Liver (tissue), 9 donors: ENCODE results near the gene LAT. TPM values are rescaled to one million over a fixed set of nuclear protein-coding genes. Genes with fewer than 3 reads are reported as not detected.

ENCODE experiments used
- DNase-seq: peaks from one replicate; pipeline ENCODE4 v3.0.0-alpha.2; 2017; ENCODE audit warnings: low spot score
- H3K27ac ChIP-seq, 2 donors: one replicate each; pipeline ENCODE4 v1.7.0; 2013; ENCODE audit warnings: inconsistent platforms in 2 of 2, low read length in 2 of 2, control low read depth in 1 of 2, low read depth in 1 of 2, mild to moderate bottlenecking in 1 of 2
- H3K27me3 ChIP-seq, 4 donors: one replicate each; pipeline versions ENCODE4 v1.6.1 to v1.7.0; 2013; ENCODE audit warnings: low read length in 3 of 4, inconsistent platforms in 1 of 4, mild to moderate bottlenecking in 1 of 4, moderate library complexity in 1 of 4; ENCODE audit not compliant: control insufficient read depth in 4 of 4, insufficient read depth in 4 of 4
- H3K36me3 ChIP-seq, 4 donors: one replicate each; pipeline versions ENCODE4 v1.6.1 to v1.7.0; 2013; ENCODE audit warnings: low read length in 3 of 4, mild to moderate bottlenecking in 3 of 4, low read depth in 1 of 4, moderate library complexity in 1 of 4; ENCODE audit not compliant: control insufficient read depth in 4 of 4, insufficient read depth in 3 of 4
- H3K4me1 ChIP-seq, 4 donors: one replicate each; pipeline versions ENCODE4 v1.6.1 to v1.7.0; 2013; ENCODE audit warnings: low read length in 3 of 4, mild to moderate bottlenecking in 3 of 4, moderate library complexity in 1 of 4; ENCODE audit not compliant: control insufficient read depth in 4 of 4, insufficient read depth in 4 of 4
- H3K4me3 ChIP-seq, 3 donors: one replicate each; pipeline versions ENCODE4 v1.6.1 to v1.7.0; 2013; ENCODE audit warnings: low read length in 3 of 3, control low read depth in 1 of 3, low read depth in 1 of 3, mild to moderate bottlenecking in 1 of 3
- H3K9ac ChIP-seq, 2 donors: one replicate each; pipeline ENCODE4 v1.7.0; 2013; ENCODE audit warnings: low read length in 2 of 2, mild to moderate bottlenecking in 2 of 2, moderate library complexity in 2 of 2, control low read depth in 1 of 2, low read depth in 1 of 2
- H3K9me3 ChIP-seq, 4 donors: one replicate each; pipeline versions ENCODE4 v1.6.1 to v1.7.0; 2013; ENCODE audit warnings: low read length in 3 of 4; ENCODE audit not compliant: control insufficient read depth in 4 of 4
- EGR1 ChIP-seq, 2 donors: IDR thresholded peaks; 2 replicates each; pipeline ENCODE4 v1.6.1; 2016 to 2018; ENCODE audit warnings: antibody characterized with exemption in 2 of 2, low read depth in 2 of 2
- FOXA1 ChIP-seq: IDR thresholded peaks from 2 replicates; pipeline ENCODE4 v1.6.1; 2016; ENCODE audit warnings: antibody characterized with exemption
- FOXA2 ChIP-seq: IDR thresholded peaks from 2 replicates; pipeline ENCODE4 v1.6.1; 2016; ENCODE audit warnings: antibody characterized with exemption
- GABPA ChIP-seq, 2 donors: IDR thresholded peaks in 1 of 2; conservative IDR thresholded peaks in 1 of 2; 2 replicates each; pipeline ENCODE4 v1.6.1; 2016; ENCODE audit warnings: antibody characterized with exemption in 2 of 2, mild to moderate bottlenecking in 1 of 2, moderate library complexity in 1 of 2
- HNF4A ChIP-seq, 2 donors: conservative IDR thresholded peaks; 2 replicates each; pipeline ENCODE4 v1.6.1; 2016; ENCODE audit warnings: antibody characterized with exemption in 2 of 2, mild to moderate bottlenecking in 2 of 2
- HNF4G ChIP-seq: IDR thresholded peaks from 2 replicates; pipeline ENCODE4 v1.6.1; 2016; ENCODE audit warnings: antibody characterized with exemption
- JUND ChIP-seq, 2 donors: IDR thresholded peaks; 2 replicates each; pipeline ENCODE4 v1.6.1; 2016; ENCODE audit warnings: antibody characterized with exemption in 2 of 2
- NR2F2 ChIP-seq: IDR thresholded peaks from 2 replicates; pipeline ENCODE4 v1.6.1; 2016; ENCODE audit warnings: antibody characterized with exemption
- RAD21 ChIP-seq, 2 donors: IDR thresholded peaks; 2 replicates each; pipeline ENCODE4 v1.6.1; 2016; ENCODE audit warnings: antibody characterized with exemption in 2 of 2, mild to moderate bottlenecking in 2 of 2
- RXRA ChIP-seq, 2 donors: IDR thresholded peaks; 2 replicates each; pipeline ENCODE4 v1.6.1; 2017 to 2018; ENCODE audit warnings: antibody characterized with exemption in 2 of 2, mild to moderate bottlenecking in 1 of 2
- SP1 ChIP-seq: IDR thresholded peaks from 2 replicates; pipeline ENCODE4 v1.6.1; 2018; ENCODE audit warnings: antibody characterized with exemption, mild to moderate bottlenecking
- TAF1 ChIP-seq: conservative IDR thresholded peaks from 2 replicates; pipeline ENCODE4 v1.6.1; 2016; ENCODE audit warnings: antibody characterized with exemption, mild to moderate bottlenecking
- YY1 ChIP-seq: IDR thresholded peaks from 2 replicates; pipeline ENCODE4 v1.6.1; 2016; ENCODE audit warnings: antibody characterized with exemption, mild to moderate bottlenecking
- WGBS: extraction: QIAGEN DNeasy Blood & Tissue Kit; methylation state at CpG from one replicate; pipeline ENCODE4 v1.1.7; 2013; 5-methylcytosine and 5-hydroxymethylcytosine counted together
- polyA plus RNA-seq, 2 donors: library from polyadenylated mRNA; stranded (reverse) in 1 of 2; unstranded in 1 of 2; fragments of 200-250 nt in 1 of 2; fragments of >200 nt in 1 of 2; fragmentation: Nextera tagmentation in 1 of 2; extraction: Ambion mirVana in 1 of 2; gene quantifications; one replicate each; pipeline versions ENCODE4 v1.2.1 to v1.2.3, GENCODE V29; 2013 to 2015
- total RNA-seq, 2 donors: library from RNA; depleted of rRNA; stranded (reverse); fragments of >200 nt; gene quantifications; one replicate each; pipeline ENCODE4 v1.2.3, GENCODE V29; 2014
- TF ChIP-seq, protein P1 (sequence below): fragments of 150-350 bp; IDR thresholded peaks from 2 replicates; pipeline ENCODE4 v1.5.1; 2017; ENCODE audit warnings: improper control_type of control experiment, low read depth, low read length; ENCODE audit not compliant: missing input control
- TF ChIP-seq, protein P2 (sequence below): IDR thresholded peaks from 2 replicates; pipeline ENCODE4 v1.6.1; 2016; ENCODE audit warnings: antibody characterized with exemption
- TF ChIP-seq, protein P3 (sequence below): IDR thresholded peaks from 2 replicates; pipeline ENCODE4 v1.6.1; 2016; ENCODE audit warnings: antibody characterized with exemption
- TF ChIP-seq, protein P4 (sequence below): IDR thresholded peaks from 2 replicates; pipeline ENCODE4 v1.6.1; 2016; ENCODE audit warnings: antibody characterized with exemption
- TF ChIP-seq, protein P5 (sequence below): IDR thresholded peaks from 2 replicates; pipeline ENCODE4 v1.6.1; 2016; ENCODE audit warnings: antibody characterized with exemption, mild to moderate bottlenecking
- donor health status: healthy.
- donor health status: healthy.
- donor health status: healthy.
- donor health status: healthy.
- donor health status: healthy.

The LAT gene
- total and polyA plus RNA-seq, 4 donors: 1.3 to 2.3 (median 1.6) TPM

DNA sequence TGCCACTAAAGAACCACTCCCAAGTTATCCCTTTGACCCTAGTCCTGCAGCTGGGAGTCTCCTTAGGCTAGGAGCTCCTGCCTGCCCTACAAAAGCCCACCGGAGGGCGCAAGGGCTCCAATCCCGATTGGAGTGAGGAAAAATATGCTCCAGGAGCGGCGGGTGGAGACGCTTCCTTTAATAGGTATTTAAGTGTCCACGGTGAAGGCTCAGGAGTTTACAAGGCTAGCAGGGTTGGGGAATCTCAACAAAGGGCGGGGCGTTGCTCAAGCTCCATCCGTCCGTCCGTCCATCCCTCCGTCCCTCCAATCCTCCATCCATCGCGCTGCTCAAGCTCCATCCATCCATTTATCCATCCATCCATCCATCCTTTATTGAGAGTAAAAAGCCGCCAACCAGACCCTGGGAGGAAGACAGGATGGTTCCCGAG is 10.8 kb upstream of the LAT start:
- H3K4me1 ChIP-seq: peaks cover 0 to 27% (median 18%) of the 10 kb centered on the region in 4 donors
- H3K9ac ChIP-seq: peak overlapping the region in 1 of 2 donors; percentile 15
- TF ChIP-seq, protein P1, sequence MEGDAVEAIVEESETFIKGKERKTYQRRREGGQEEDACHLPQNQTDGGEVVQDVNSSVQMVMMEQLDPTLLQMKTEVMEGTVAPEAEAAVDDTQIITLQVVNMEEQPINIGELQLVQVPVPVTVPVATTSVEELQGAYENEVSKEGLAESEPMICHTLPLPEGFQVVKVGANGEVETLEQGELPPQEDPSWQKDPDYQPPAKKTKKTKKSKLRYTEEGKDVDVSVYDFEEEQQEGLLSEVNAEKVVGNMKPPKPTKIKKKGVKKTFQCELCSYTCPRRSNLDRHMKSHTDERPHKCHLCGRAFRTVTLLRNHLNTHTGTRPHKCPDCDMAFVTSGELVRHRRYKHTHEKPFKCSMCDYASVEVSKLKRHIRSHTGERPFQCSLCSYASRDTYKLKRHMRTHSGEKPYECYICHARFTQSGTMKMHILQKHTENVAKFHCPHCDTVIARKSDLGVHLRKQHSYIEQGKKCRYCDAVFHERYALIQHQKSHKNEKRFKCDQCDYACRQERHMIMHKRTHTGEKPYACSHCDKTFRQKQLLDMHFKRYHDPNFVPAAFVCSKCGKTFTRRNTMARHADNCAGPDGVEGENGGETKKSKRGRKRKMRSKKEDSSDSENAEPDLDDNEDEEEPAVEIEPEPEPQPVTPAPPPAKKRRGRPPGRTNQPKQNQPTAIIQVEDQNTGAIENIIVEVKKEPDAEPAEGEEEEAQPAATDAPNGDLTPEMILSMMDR: peak; percentile 56
- TF ChIP-seq YY1 (no peak), FOXA1 (no peak), RAD21 (IDR thresholded peaks at IDR 0.05) (peak; percentile 72 to 77), JUND (IDR thresholded peaks at IDR 0.05) (no peak), RXRA (IDR thresholded peaks at IDR 0.05) (no peak)
- TF ChIP-seq, protein P2, sequence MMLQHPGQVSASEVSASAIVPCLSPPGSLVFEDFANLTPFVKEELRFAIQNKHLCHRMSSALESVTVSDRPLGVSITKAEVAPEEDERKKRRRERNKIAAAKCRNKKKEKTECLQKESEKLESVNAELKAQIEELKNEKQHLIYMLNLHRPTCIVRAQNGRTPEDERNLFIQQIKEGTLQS: no peak
- TF ChIP-seq, protein P3, sequence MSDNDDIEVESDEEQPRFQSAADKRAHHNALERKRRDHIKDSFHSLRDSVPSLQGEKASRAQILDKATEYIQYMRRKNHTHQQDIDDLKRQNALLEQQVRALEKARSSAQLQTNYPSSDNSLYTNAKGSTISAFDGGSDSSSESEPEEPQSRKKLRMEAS: no peak
- peaks cover 0 to 3% (median 0%) of the 10 kb centered on the region in 4 donors for H3K36me3 ChIP-seq
- no peaks in the 10 kb centered on the region for H3K27me3 ChIP-seq
- peak overlapping the region; percentile 15 to 38 for H3K27ac ChIP-seq
- H3K4me3 ChIP-seq: peak overlapping the region; percentile 73 to 97 (median 79)
- peak; percentile 52 for DNase-seq
- no peaks in the 10 kb centered on the region for H3K9me3 ChIP-seq
- under 1% methylated on average over 17 of the region's 17 CpGs for WGBS

DNA sequence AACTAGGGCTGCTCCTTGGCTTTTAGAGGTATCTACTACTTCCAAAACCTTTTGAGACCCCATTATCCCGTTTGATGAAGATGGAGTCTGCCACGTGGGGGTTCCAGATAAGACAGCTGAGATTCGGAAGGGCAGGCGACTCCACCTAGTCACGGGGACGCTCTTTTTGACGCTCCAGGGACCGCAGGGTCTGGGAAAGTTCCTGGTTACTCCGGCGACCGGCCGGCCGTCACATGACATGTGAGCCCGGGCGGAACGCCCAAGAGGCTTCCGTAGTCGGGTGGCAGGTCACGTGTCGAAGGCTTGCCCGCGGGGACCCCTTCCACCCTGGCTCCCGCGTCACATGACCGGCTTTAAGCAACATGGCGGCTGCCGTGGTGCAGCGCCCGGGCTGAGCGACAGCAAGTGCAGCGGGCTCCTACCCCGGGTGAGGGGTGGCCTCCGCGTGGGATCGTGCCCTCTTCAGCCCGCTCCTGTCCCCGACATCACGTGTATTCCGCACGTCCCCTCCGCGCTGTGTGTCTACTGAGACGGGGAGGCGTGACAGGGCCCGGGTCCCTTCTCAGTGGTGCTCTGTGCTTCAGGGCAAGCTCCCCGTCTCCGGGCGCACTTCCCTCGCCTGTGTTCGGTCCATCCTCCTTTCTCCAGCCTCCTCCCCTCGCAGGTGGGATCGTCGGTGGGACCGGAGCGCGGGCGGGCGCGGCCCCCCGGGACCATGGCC is 10.3 kb upstream of the LAT start, which contains the start of gene SPNS1:
TSS of gene SPNS1 (plus strand) at position 342 of the 721 bp plus-strand sequence. CDS start at position 716, 374 bp downstream.
- Histone ChIP-seq H3K4me3 (peak within 1 kb of the TSS; percentile 73 to 97 (median 79)), H3K27me3 (no peaks in the 10 kb centered on the region), H3K9me3 (no peaks in the 10 kb centered on the region), H3K27ac (peak within 1 kb of the TSS; percentile 15 to 38), H3K36me3 (peaks cover 0 to 7% (median 0%) of the 10 kb centered on the region in 4 donors), H3K9ac (peak within 1 kb of the TSS; percentile 15 to 21), H3K4me1 (peaks cover 0 to 27% (median 18%) of the 10 kb centered on the region in 4 donors)
- DNase-seq: peak; percentile 91
- TF ChIP-seq HNF4G (no peak), FOXA2 (peak; percentile 25), TAF1 (peak; percentile 35), GABPA (IDR thresholded peaks at IDR 0.05 in 1 of 2, conservative IDR thresholded peaks at IDR 0.05 in 1 of 2) (peak in 1 of 2 donors; percentile 85), SP1 (peak; percentile 49), HNF4A (conservative IDR thresholded peaks at IDR 0.05) (peak in 1 of 2 donors; percentile 33), FOXA1 (peak; percentile 56), YY1 (peak; percentile 100), NR2F2 (peak; percentile 83), EGR1 (IDR thresholded peaks at IDR 0.05; ENCODE audit: low read depth in 2 of 2) (peak in 1 of 2 donors; percentile 79), JUND (IDR thresholded peaks at IDR 0.05) (no peak), RXRA (IDR thresholded peaks at IDR 0.05) (peak; percentile 66 to 73), RAD21 (IDR thresholded peaks at IDR 0.05) (no peak)
- TF ChIP-seq, protein P3: no peak
- TF ChIP-seq, protein P2: peak; percentile 65
- TF ChIP-seq, protein P1: no peak
- TF ChIP-seq, protein P4, sequence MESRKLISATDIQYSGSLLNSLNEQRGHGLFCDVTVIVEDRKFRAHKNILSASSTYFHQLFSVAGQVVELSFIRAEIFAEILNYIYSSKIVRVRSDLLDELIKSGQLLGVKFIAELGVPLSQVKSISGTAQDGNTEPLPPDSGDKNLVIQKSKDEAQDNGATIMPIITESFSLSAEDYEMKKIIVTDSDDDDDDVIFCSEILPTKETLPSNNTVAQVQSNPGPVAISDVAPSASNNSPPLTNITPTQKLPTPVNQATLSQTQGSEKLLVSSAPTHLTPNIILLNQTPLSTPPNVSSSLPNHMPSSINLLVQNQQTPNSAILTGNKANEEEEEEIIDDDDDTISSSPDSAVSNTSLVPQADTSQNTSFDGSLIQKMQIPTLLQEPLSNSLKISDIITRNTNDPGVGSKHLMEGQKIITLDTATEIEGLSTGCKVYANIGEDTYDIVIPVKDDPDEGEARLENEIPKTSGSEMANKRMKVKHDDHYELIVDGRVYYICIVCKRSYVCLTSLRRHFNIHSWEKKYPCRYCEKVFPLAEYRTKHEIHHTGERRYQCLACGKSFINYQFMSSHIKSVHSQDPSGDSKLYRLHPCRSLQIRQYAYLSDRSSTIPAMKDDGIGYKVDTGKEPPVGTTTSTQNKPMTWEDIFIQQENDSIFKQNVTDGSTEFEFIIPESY: peak; percentile 97
- TF ChIP-seq, protein P5, sequence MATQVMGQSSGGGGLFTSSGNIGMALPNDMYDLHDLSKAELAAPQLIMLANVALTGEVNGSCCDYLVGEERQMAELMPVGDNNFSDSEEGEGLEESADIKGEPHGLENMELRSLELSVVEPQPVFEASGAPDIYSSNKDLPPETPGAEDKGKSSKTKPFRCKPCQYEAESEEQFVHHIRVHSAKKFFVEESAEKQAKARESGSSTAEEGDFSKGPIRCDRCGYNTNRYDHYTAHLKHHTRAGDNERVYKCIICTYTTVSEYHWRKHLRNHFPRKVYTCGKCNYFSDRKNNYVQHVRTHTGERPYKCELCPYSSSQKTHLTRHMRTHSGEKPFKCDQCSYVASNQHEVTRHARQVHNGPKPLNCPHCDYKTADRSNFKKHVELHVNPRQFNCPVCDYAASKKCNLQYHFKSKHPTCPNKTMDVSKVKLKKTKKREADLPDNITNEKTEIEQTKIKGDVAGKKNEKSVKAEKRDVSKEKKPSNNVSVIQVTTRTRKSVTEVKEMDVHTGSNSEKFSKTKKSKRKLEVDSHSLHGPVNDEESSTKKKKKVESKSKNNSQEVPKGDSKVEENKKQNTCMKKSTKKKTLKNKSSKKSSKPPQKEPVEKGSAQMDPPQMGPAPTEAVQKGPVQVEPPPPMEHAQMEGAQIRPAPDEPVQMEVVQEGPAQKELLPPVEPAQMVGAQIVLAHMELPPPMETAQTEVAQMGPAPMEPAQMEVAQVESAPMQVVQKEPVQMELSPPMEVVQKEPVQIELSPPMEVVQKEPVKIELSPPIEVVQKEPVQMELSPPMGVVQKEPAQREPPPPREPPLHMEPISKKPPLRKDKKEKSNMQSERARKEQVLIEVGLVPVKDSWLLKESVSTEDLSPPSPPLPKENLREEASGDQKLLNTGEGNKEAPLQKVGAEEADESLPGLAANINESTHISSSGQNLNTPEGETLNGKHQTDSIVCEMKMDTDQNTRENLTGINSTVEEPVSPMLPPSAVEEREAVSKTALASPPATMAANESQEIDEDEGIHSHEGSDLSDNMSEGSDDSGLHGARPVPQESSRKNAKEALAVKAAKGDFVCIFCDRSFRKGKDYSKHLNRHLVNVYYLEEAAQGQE: peak; percentile 79
- WGBS: under 1% methylated on average over 60 of the region's 60 CpGs
